Skeletal muscle satellite cell (primary cell): ENCODE measurements around the gene UFD1.

ENCODE experiments used
- H3K27me3 ChIP-seq: 2 replicates; pipeline ENCODE4 v1.7.0; 2013; ENCODE audit warnings: low read length; ENCODE audit not compliant: control insufficient read depth, insufficient read depth
- H3K36me3 ChIP-seq: 2 replicates; pipeline ENCODE4 v1.7.0; 2013; ENCODE audit warnings: mild to moderate bottlenecking, control low read depth, low read length; ENCODE audit not compliant: insufficient read depth
- H3K4me1 ChIP-seq: 2 replicates; pipeline ENCODE4 v1.7.0; 2013; ENCODE audit warnings: low read length; ENCODE audit not compliant: control insufficient read depth, insufficient read depth
- H3K4me2 ChIP-seq: 2 replicates; pipeline ENCODE4 v1.7.0; 2013; ENCODE audit warnings: mild to moderate bottlenecking, low read length
- H3K4me3 ChIP-seq: 2 replicates; pipeline ENCODE4 v1.7.0; 2013; ENCODE audit warnings: low read length
- H3K9ac ChIP-seq: 2 replicates; pipeline ENCODE4 v1.7.0; 2013; ENCODE audit warnings: mild to moderate bottlenecking, low read depth, low read length, moderate library complexity
- H3K9me3 ChIP-seq: replicated peaks from 2 replicates; pipeline ENCODE4 v1.7.0; 2013; ENCODE audit warnings: mild to moderate bottlenecking, control low read depth, low read length

UFD1 gene

GRCh38 chr22:19464546-19464945 is 14.4 kb downstream of the UFD1 start:
- Histone ChIP-seq H3K9ac (no peak overlapping the region), H3K36me3 (peaks cover 84% of the 10 kb centered on the region)

GRCh38 chr22:19463491-19464469 is 15.2 kb downstream of the UFD1 start:
- H3K9ac ChIP-seq: peak overlapping the region; percentile 10
- no peaks in the 10 kb centered on the region for H3K9me3 ChIP-seq
- no peaks in the 10 kb centered on the region for H3K4me1 ChIP-seq
- H3K27me3 ChIP-seq: no peaks in the 10 kb centered on the region
- H3K4me3 ChIP-seq: no peak overlapping the region
- H3K4me2 ChIP-seq: no peak overlapping the region
- H3K36me3 ChIP-seq: peaks cover 81% of the 10 kb centered on the region

More at GRCh38 chr22:19464546-19464945, 14.4 kb downstream of the UFD1 start:
- Histone ChIP-seq H3K9me3 (no peaks in the 10 kb centered on the region), H3K27me3 (no peaks in the 10 kb centered on the region), H3K4me2 (no peak overlapping the region), H3K4me1 (no peaks in the 10 kb centered on the region), H3K4me3 (no peak overlapping the region)

- Histone ChIP-seq H3K36me3 (peaks cover 75% of the 10 kb centered on the region), H3K9me3 (no peaks in the 10 kb centered on the region), H3K4me3 (no peak overlapping the region), H3K9ac (no peak overlapping the region), H3K4me1 (no peaks in the 10 kb centered on the region), H3K4me2 (no peak overlapping the region), H3K27me3 (no peaks in the 10 kb centered on the region)
Observed at GRCh38 chr22:19463008-19463407, 16.0 kb downstream of the UFD1 start.

GRCh38 chr22:19461506-19461905 is 17.5 kb downstream of the UFD1 start:
- Histone ChIP-seq H3K4me1 (no peaks in the 10 kb centered on the region), H3K4me2 (no peak overlapping the region), H3K36me3 (peaks cover 73% of the 10 kb centered on the region), H3K9ac (no peak overlapping the region), H3K9me3 (no peaks in the 10 kb centered on the region), H3K27me3 (no peaks in the 10 kb centered on the region), H3K4me3 (no peak overlapping the region)

GRCh38 chr22:19460036-19460435 is 19.0 kb downstream of the UFD1 start:
- Histone ChIP-seq H3K4me1 (peaks cover 12% of the 10 kb centered on the region), H3K36me3 (peaks cover 68% of the 10 kb centered on the region)

GRCh38 chr22:19457828-19458428 is 21.1 kb downstream of the UFD1 start:
- no peaks in the 10 kb centered on the region for H3K27me3 ChIP-seq
- no peak overlapping the region for H3K4me2 ChIP-seq
- no peak overlapping the region for H3K9ac ChIP-seq
- peaks cover 12% of the 10 kb centered on the region for H3K4me1 ChIP-seq
- H3K36me3 ChIP-seq: peaks cover 72% of the 10 kb centered on the region
- H3K4me3 ChIP-seq: no peak overlapping the region
- no peaks in the 10 kb centered on the region for H3K9me3 ChIP-seq

More at GRCh38 chr22:19460036-19460435, 19.0 kb downstream of the UFD1 start:
- Histone ChIP-seq H3K4me2 (no peak overlapping the region), H3K9me3 (no peaks in the 10 kb centered on the region), H3K9ac (no peak overlapping the region), H3K27me3 (no peaks in the 10 kb centered on the region), H3K4me3 (no peak overlapping the region)

- no peak overlapping the region for H3K4me3 ChIP-seq
- no peaks in the 10 kb centered on the region for H3K9me3 ChIP-seq
- peaks cover 74% of the 10 kb centered on the region for H3K36me3 ChIP-seq
- H3K4me2 ChIP-seq: no peak overlapping the region
- no peak overlapping the region for H3K9ac ChIP-seq
- peaks cover 12% of the 10 kb centered on the region for H3K4me1 ChIP-seq
- H3K27me3 ChIP-seq: no peaks in the 10 kb centered on the region
Observed at GRCh38 chr22:19456541-19456940, 22.5 kb downstream of the UFD1 start.

GRCh38 chr22:19455585-19456370 is 23.2 kb downstream of the UFD1 start:
- Histone ChIP-seq H3K36me3 (peaks cover 69% of the 10 kb centered on the region), H3K4me1 (peaks cover 12% of the 10 kb centered on the region), H3K9me3 (no peaks in the 10 kb centered on the region), H3K4me2 (peak overlapping the region; percentile 58), H3K4me3 (peak overlapping the region; percentile 42), H3K9ac (no peak overlapping the region), H3K27me3 (no peaks in the 10 kb centered on the region)

GRCh38 chr22:19455033-19455432 is 24.0 kb downstream of the UFD1 start:
- Histone ChIP-seq H3K9me3 (no peaks in the 10 kb centered on the region), H3K4me1 (peaks cover 12% of the 10 kb centered on the region), H3K27me3 (no peaks in the 10 kb centered on the region), H3K4me3 (no peak overlapping the region), H3K36me3 (peaks cover 68% of the 10 kb centered on the region), H3K9ac (no peak overlapping the region), H3K4me2 (no peak overlapping the region)

- no peak overlapping the region for H3K9ac ChIP-seq
- no peak overlapping the region for H3K4me3 ChIP-seq
- H3K9me3 ChIP-seq: no peaks in the 10 kb centered on the region
- peaks cover 12% of the 10 kb centered on the region for H3K4me1 ChIP-seq
- H3K36me3 ChIP-seq: peaks cover 70% of the 10 kb centered on the region
- no peaks in the 10 kb centered on the region for H3K27me3 ChIP-seq
- H3K4me2 ChIP-seq: no peak overlapping the region
Observed at GRCh38 chr22:19454156-19454555, 24.8 kb downstream of the UFD1 start.

GRCh38 chr22:19453718-19454117 is 25.3 kb downstream of the UFD1 start:
- Histone ChIP-seq H3K9me3 (no peaks in the 10 kb centered on the region), H3K36me3 (peaks cover 71% of the 10 kb centered on the region), H3K4me3 (no peak overlapping the region), H3K9ac (no peak overlapping the region), H3K4me2 (no peak overlapping the region), H3K27me3 (no peaks in the 10 kb centered on the region), H3K4me1 (peaks cover 15% of the 10 kb centered on the region)
